HG03060 (cell line): Measurements from ENCODE around the gene TMEM92.

Source experiments
- ATAC-seq: cut with Tn5 transposase; IDR thresholded peaks from one replicate; pipeline ENCODE4 v1.9.1; 2021; ENCODE audit warnings: low read depth, moderate number of reproducible peaks; ENCODE audit not compliant: unreplicated experiment

Gene TMEM92

DNA sequence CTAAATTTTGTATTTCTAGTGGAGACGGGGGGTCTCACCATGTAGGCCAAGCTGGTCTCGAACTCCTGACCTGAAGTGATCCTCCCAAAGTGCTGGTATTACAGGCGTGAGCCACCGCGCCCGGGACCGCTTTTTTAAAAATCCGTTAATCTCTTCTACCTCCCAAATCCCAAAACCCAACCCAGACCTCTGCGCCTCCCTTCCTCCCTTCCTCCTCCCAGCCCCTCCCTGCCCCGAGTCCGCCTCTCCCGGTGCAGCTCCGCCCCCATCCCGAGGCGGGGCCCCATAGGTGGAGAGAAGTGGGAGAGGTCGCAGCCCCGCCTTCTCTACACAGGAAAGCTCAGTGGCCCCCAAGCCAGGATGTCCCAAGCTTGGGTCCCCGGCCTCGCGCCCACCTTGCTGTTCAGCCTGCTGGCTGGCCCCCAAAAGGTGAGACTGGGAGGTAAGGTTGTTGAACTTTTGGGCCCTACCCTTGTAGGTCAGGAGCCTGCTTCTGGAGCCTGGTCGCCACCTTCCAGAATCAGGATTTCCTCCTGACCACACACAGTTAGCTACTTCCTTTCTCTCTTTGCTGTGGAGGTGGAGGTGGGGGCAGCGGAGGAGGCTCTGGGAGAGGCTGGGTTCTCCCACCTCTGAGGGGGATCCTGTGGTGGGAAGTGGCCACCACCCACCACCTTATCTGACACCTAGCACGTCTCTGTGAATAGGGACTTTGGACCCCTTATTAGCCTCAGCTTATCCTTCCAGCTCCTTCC, at the start of gene TMEM92:
TSS of gene TMEM92 (plus strand) at position 325 of the 755 bp plus-strand sequence. CDS start at position 361, 36 bp downstream.
- no peak for ATAC-seq

GRCh38 chr17:50225701-50226240, 48.5 kb upstream of the TMEM92 start:
- no peak for ATAC-seq

DNA sequence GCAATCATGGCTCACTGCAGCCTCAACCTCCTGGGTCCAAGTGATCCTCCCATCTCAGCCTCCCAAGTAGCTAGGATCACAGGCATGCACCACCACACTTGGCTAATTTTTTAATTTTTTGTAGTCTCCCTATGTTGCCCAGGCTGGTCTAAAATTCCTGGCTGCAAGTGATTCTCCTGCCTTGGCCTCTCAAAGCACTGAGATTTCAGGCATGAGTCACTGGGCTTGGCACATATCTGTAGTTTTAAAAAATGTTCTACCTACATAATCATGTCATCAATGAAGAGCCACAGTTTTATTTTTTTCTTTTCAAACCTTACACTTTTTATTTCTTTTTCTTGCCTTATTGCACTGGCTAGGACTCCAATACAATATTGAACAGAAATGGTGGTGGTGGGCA, 39.7 kb upstream of the TMEM92 start:
- ATAC-seq = no peak

GRCh38 chr17:50237901-50238300, 36.4 kb upstream of the TMEM92 start:
- no peak for ATAC-seq

GRCh38 chr17:50238601-50239280, 35.5 kb upstream of the TMEM92 start:
- ATAC-seq = no peak

DNA sequence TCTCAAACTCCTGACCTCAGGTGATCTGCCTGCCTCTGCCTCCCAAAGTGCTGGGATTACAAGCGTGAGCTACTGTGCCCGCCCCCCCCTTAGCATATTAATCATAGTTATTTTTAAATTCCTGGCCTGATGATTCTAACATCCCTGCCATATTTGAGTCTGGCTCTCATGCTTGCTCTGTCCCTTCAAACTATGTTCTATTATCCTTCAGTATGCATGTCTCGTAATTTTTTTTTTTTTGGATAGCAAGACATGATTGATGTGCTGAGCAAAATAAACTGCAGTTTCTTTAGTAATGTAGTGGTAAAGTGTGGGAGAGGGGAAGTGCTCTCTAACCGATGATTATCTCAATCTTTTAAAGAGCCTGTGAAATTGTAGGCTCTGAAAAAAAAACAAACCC, 34.3 kb upstream of the TMEM92 start:
- no peak for ATAC-seq

DNA sequence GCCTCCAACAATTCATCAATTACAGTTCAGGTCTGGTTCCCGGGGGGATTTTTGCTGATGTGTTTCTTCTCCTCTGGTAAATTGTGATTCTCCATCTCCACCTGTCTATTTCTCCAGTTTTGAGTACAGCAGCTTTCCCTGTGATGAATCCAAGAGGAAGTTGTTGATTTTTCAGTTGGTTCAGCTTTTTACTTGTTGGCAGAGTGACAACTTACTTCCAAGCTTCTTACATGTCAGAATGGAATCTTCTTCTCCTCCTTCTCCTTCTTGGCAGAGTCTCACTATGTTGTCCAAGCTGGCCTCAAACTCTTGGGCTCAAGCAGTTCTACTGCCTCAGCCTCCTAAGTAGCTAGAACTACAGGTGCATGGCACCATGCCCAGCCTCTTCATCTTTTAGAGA, 33.4 kb upstream of the TMEM92 start:
- no peak for ATAC-seq

DNA sequence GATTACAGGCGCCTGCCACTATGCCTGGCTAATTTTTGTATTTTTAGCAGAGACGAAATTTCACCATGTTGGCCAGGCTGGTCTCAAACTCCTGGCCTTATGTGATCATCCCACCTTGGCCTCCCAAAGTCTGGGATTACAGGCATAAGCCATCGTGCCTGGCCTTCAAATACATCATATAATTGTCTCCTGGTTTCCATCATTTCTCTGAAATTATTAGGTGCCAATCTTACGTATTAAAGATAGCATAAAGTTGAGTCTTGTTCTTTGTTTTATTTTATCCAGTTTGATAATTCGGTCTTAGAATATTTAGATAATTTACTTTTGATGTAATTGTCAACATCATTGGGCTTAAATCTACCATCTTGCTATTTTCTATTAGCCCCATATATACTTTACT, 32.8 kb upstream of the TMEM92 start:
- ATAC-seq = no peak

DNA sequence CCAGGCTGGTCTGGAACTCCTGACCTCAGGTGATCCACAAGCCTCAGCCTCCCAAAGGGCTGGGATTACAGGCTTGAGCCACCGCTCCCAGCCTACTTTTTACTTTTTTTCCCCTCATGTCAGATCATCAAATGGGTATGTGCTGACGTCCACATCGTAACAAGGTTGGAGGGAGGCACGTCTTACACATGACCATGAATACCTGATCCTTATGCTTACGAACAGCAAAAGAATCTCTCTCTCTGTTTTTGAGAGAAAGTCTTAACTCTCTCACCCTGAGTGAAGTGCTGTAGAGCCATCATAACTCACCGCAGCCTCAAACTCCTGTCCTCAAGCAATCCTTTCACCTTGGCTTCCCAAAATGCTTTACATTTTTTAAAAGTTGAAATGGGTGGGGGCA, 29.5 kb upstream of the TMEM92 start:
- no peak for ATAC-seq

GRCh38 chr17:50248255-50248654, 26.0 kb upstream of the TMEM92 start:
- ATAC-seq = no peak

DNA sequence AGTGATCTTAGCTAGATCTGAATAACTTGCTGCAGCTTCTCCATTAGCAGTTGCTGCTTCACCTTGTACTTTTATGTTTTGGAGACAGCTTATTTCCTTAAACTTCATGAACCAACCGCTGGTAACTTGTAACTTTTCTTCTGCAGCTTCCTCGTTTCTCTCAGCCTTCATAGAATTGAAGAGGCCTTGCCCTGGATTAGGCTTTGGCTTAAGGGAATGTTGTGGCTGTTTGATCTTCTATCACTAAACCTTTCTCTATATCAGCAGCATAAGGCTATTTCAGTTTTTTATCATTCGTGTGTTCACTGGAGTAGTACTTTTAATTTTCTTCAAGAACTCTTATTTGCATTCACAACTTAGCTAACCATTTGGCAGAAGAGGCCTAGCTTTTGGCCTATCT, 21.5 kb upstream of the TMEM92 start:
- ATAC-seq = no peak

DNA sequence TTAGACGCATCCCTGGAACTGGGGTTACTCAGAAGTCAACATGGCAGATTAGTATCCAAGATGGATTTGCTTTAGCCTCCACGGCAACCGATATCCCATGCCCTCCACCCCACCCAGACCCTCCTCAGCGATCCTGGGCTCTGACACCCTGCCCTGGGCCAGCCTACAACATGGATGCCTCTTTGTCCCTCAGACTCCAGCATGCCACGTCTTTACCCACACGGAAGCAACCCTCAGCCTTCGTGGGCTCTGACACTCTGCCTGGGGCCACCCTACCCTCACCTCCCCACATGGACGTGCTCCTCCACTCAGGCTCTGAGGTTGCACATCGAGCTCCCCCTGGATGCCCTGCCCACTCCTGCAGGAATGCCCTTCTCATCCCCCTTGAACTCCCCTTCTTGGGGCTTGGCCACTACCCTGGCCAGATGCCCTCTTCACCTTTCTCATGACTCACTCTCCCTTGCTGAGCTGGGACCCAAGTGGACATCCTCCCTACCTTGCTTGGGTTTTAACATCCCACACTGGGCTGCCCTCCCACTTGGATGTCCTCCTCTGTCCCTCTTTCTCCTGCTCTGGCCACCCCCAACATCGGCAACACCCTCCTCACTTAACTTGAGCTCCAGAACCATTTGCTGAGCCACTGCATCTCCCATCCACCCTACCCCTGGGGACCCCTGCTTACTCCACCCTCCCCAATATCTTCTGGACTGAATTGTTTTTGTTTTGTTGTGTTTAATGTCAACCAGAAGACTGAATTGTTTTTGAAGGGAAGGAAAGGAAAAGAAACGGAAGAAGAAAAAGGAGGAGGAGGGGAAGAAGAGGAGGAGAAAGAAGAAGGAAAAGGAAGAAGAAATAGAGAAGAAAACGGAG, 18.3 kb upstream of the TMEM92 start:
- no peak for ATAC-seq

DNA sequence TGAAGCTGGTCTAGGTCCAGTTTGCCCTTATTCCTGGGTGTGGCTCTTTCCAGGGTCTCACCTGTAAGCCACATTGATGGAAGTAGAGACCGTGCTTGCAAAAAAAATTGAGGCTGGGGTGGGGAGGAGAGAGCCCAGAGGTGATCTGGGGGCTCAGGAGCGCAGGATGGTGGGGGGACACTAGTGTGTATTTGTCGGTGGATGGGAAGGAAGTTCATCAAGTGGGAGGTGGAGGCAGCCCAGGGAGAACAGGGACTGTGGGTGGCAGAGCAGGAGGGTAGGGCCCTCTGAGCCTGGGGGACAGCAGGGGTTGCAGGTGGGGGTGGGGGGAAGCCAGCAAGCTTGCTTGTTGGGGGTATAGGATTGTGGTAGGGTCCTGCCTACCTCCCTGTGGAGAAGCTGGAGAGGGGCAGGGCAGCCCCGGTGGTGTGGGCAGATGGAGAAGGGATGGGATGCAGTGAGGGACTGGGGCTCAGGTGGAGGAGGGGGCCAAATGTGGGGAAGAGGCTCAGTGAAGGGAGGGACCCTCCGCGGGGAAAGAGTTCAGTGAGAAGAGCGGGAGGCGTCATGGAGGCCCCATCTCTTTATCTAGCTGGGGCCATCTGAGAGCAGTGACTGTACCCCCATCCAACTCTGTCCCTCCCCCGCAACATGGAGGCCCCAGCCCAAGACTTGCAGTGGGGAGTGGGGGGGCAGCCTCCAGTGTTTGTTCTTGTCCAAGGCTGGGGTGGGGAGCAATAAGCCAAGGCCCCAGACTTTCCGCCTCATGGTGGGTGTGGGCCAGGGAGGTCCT, 17.2 kb upstream of the TMEM92 start:
- no peak for ATAC-seq

GRCh38 chr17:50257676-50258224, 16.5 kb upstream of the TMEM92 start:
- ATAC-seq = no peak

GRCh38 chr17:50258647-50259476, 15.4 kb upstream of the TMEM92 start:
- no peak for ATAC-seq

DNA sequence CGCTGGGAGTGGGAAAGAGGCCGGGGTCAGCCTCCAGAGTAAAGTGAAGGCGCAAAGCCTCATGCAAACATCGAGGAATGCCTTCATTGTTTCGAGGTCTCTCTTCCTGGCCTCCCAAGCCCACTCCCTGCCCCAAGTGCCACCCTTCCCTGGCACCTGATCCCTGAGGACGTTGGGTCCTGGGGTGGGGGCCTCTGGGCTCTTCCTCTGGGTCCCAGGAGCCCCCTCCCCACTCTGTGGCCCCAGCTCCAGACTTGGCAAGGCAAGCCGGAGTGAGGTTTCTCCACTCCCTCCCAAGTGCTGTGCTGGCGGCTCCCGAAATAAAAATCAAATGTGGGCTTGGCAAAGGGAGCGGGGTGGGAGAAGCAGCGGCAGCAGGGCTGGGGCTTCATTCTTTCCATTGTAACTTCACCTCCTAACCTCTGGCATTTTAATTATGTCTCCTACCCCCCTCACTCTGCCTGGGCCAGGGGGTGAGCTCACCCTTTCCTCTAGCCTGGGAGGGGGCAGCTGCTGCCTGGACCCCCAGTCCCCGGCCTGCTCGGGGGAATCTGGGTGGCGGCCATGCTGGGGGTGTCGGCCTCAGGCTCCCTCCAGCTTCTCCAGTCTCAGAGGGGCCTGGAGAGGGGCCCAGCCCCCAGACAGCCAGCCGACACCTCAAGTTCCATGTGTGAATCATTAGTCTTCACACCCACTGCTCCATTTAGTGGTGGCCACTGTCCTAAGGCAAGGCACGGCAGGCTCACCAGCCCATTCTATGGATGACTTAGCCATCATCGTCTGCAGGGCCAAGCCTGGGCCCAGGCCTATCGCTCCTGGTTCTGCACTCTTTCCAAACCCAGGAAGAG, 14.6 kb upstream of the TMEM92 start:
- ATAC-seq = no peak

GRCh38 chr17:50260501-50260911, 13.8 kb upstream of the TMEM92 start:
- ATAC-seq = no peak
